ENCODE measurements around the gene AAK1. TPM values are rescaled to one million over a fixed set of nuclear protein-coding genes. Genes with fewer than 3 reads are reported as not detected.

The AAK1 gene
- total RNA-seq, 3 donors from 2014 or later, result 37.9 to 54.0 (median 44.9) TPM

DNA sequence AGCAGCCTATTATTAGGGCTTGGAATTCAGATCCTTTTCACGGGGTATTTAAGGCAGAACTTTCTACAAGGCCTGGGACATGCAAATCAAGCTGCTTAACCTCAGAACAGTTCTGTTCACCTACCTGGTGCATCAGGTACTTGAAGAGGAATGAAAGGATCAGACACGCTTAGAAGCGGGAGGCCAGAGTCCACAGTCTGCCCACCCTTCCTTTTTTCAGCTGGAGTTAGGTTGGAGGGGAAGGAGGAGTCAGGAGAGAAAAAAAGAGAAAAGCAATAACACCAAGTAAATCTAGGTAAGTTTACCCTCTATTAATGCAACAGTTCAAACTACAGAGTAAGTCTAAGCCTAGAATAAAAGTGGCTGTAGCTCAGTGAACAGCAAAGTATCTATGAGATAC lies 147.7 kb downstream of the AAK1 start:
- no peaks in the 10 kb centered on the region for H3K36me3 ChIP-seq
- H3K9me3 ChIP-seq, result no peaks in the 10 kb centered on the region
- no peak overlapping the region for H3K4me3 ChIP-seq
- no peaks in the 10 kb centered on the region for H3K4me1 ChIP-seq
- intact Hi-C loops (cut with DNase I; ENCODE audit: low total_unique reads), result no loop called here
- H3K27ac ChIP-seq, result no peak overlapping the region
- DNase-seq (ENCODE audit: low spot score in 2 of 2), result no peak
- no peaks in the 10 kb centered on the region for H3K27me3 ChIP-seq
- TF ChIP-seq POLR2AphosphoS5 (IDR thresholded peaks at IDR 0.05), result no peak
- TF ChIP-seq, protein P1, sequence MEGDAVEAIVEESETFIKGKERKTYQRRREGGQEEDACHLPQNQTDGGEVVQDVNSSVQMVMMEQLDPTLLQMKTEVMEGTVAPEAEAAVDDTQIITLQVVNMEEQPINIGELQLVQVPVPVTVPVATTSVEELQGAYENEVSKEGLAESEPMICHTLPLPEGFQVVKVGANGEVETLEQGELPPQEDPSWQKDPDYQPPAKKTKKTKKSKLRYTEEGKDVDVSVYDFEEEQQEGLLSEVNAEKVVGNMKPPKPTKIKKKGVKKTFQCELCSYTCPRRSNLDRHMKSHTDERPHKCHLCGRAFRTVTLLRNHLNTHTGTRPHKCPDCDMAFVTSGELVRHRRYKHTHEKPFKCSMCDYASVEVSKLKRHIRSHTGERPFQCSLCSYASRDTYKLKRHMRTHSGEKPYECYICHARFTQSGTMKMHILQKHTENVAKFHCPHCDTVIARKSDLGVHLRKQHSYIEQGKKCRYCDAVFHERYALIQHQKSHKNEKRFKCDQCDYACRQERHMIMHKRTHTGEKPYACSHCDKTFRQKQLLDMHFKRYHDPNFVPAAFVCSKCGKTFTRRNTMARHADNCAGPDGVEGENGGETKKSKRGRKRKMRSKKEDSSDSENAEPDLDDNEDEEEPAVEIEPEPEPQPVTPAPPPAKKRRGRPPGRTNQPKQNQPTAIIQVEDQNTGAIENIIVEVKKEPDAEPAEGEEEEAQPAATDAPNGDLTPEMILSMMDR (IDR thresholded peaks at IDR 0.05), result no peak
- no peak for TF ChIP-seq POLR2A (IDR thresholded peaks at IDR 0.05)

DNA sequence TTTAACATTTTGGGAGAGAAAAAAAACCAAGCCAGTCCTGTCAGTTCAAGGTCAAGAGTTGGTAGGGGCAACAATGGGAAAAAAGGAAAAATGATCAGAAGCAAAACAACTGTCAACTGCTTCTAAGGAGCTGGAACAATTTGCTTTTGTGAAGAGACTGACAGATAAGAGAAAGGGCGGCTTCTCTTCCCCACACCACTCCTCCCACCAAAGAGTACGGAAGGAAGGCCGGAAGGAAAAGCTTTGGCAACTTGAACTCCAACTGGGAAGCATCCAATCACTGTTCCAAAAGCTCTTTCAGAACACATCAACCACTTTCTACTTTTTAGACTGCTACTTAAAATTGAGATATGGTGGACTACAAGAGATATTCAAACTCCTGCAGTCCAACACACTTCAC lies 148.5 kb downstream of the AAK1 start:
- H3K4me1 ChIP-seq, result no peaks in the 10 kb centered on the region
- no peak overlapping the region for H3K4me3 ChIP-seq
- no peak for DNase-seq (ENCODE audit: low spot score in 2 of 2)
- no peaks in the 10 kb centered on the region for H3K36me3 ChIP-seq
- no peaks in the 10 kb centered on the region for H3K9me3 ChIP-seq
- no peak overlapping the region for H3K27ac ChIP-seq
- no peaks in the 10 kb centered on the region for H3K27me3 ChIP-seq
- TF ChIP-seq POLR2A (IDR thresholded peaks at IDR 0.05) (no peak), POLR2AphosphoS5 (IDR thresholded peaks at IDR 0.05) (no peak)
- TF ChIP-seq, protein P1 (IDR thresholded peaks at IDR 0.05), result no peak
- intact Hi-C loops (cut with DNase I; ENCODE audit: low total_unique reads), result no loop called here

DNA sequence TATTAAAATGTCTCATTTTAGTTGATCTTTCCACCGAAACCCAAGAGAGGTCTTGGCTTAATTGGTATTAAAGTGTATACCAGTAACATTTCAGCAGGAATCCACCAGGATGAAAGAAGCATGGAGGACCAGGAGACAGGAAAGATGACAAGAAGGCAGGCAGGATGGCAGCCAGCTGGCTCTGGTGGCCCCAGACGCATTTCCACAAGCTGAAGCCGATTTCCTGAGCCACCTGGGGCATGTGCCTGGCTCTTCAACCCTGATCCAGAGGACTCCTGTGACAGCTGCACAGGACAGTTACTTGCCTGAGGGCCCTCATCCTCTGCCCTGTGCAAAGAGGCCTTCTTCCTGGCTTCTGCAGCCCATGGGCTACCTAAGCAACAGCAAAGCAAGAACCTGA lies 149.4 kb downstream of the AAK1 start:
- no peaks in the 10 kb centered on the region for H3K36me3 ChIP-seq
- H3K9me3 ChIP-seq, result no peaks in the 10 kb centered on the region
- H3K27me3 ChIP-seq, result no peaks in the 10 kb centered on the region
- DNase-seq (ENCODE audit: low spot score in 2 of 2), result no peak
- H3K4me1 ChIP-seq, result no peaks in the 10 kb centered on the region
- no peak overlapping the region for H3K27ac ChIP-seq
- no peak overlapping the region for H3K4me3 ChIP-seq
- intact Hi-C loops (cut with DNase I; ENCODE audit: low total_unique reads), result no loop called here
- TF ChIP-seq, protein P1 (IDR thresholded peaks at IDR 0.05), result no peak
- TF ChIP-seq POLR2AphosphoS5 (IDR thresholded peaks at IDR 0.05) (no peak), POLR2A (IDR thresholded peaks at IDR 0.05) (no peak)

DNA sequence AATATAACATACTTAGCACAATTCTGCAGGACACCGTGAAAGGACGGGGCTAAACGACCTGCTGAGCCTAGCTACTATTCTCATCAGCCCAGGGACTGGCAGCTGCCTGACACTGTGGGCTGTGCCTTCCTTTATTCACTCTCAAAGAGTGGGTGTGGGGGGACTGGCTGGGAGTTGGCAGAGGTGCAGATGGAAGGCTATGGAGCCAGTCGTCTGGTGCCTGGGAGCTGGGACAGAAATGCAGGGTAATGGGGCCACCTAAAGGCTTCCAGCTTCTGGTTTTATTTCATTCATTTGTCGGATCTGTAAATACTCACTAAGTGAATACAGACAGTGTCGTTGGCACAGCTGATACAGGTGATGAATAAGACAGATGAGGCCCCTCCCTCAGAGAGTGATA lies 150.3 kb downstream of the AAK1 start:
- no peak for DNase-seq (ENCODE audit: low spot score in 2 of 2)
- TF ChIP-seq, protein P1 (IDR thresholded peaks at IDR 0.05), result no peak
- no peak for TF ChIP-seq POLR2A (IDR thresholded peaks at IDR 0.05)
- no peak for TF ChIP-seq POLR2AphosphoS5 (IDR thresholded peaks at IDR 0.05)
- no peak overlapping the region for H3K27ac ChIP-seq

DNA sequence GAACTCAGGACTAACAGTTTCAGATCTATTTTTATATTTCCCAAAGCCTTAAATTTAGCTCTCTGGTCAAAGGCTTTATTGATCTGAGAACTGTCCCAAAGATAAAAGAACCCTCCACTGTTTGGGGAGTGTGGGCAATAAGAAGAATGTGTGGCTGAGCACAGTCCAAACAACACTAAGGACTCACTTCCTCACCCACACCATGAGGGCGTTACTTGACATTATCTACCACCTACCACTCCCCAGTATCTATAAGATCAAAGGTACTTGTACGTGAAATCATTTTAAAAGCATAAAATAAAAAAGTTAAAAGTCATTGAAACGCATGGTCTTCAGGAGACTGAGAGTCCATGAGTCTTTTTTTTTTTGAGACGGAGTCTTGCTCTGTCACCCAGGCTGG lies 151.7 kb downstream of the AAK1 start:
- Histone ChIP-seq H3K9me3 (no peaks in the 10 kb centered on the region), H3K27me3 (no peaks in the 10 kb centered on the region), H3K27ac (peak overlapping the region in 1 of 2 donors; percentile 9), H3K36me3 (no peaks in the 10 kb centered on the region), H3K4me3 (no peak overlapping the region), H3K4me1 (no peaks in the 10 kb centered on the region)
- TF ChIP-seq POLR2A (IDR thresholded peaks at IDR 0.05), result no peak
- TF ChIP-seq, protein P1 (IDR thresholded peaks at IDR 0.05), result no peak
- no peak for DNase-seq (ENCODE audit: low spot score in 2 of 2)
- intact Hi-C loops (cut with DNase I; ENCODE audit: low total_unique reads), result no loop called here

More for the DNA sequence above, 150.3 kb downstream of the AAK1 start:
- Histone ChIP-seq H3K9me3 (no peaks in the 10 kb centered on the region), H3K27me3 (no peaks in the 10 kb centered on the region), H3K4me3 (no peak overlapping the region), H3K4me1 (no peaks in the 10 kb centered on the region), H3K36me3 (no peaks in the 10 kb centered on the region)
- intact Hi-C loops (cut with DNase I; ENCODE audit: low total_unique reads), result no loop called here

Data from breast epithelium (tissue), 4 donors.